ENCODE measurements around the gene STING1.
A peak's percentile ranks its signal among the peaks of the same experiment; 100 is the strongest.
"Not testable (repeated sequence)": the region's sequence is repeated elsewhere in the genome, so short reads cannot be mapped to it uniquely, and the experiment has no call there.

Gene STING1

GRCh38 chr5:139440416-139440815 lies 42.1 kb downstream of the STING1 start:
- not testable (repeated sequence) for H3K9me3 ChIP-seq (ENCODE audit: control insufficient read depth in 1 of 2, low read length in 2 of 2); H3K9ac ChIP-seq (ENCODE audit: low read depth in 1 of 2, low read length in 2 of 2); H3K4me3 ChIP-seq (ENCODE audit: low read depth in 1 of 2, low read length in 2 of 2); H3K36me3 ChIP-seq (ENCODE audit: control insufficient read depth in 1 of 2, insufficient read depth in 2 of 2, low read length in 2 of 2); H3K27ac ChIP-seq (ENCODE audit: low read depth, low read length); H3K27me3 ChIP-seq (ENCODE audit: control insufficient read depth in 1 of 2, insufficient read depth in 2 of 2, low read length in 2 of 2)
- peaks cover 12 to 16% of the 10 kb centered on the region in 2 donors for H3K4me1 ChIP-seq (ENCODE audit: control insufficient read depth in 1 of 2, insufficient read depth in 2 of 2, low read length in 2 of 2)

GRCh38 chr5:139439013-139439903 lies 43.3 kb downstream of the STING1 start, which contains the start of gene DNAJC18:
DNAJC18 (minus strand) TSS chr5:139439525; CDS start chr5:139439445, 80 bp downstream.
- no peaks in the 10 kb centered on the region for H3K27me3 ChIP-seq (ENCODE audit: control insufficient read depth in 1 of 2, insufficient read depth in 2 of 2, low read length in 2 of 2)
- H3K4me3 ChIP-seq (ENCODE audit: low read depth in 1 of 2, low read length in 2 of 2) = peak within 1 kb of the TSS; percentile 83 to 93
- peaks cover 12 to 16% of the 10 kb centered on the region in 2 donors for H3K4me1 ChIP-seq (ENCODE audit: control insufficient read depth in 1 of 2, insufficient read depth in 2 of 2, low read length in 2 of 2)
- no peaks in the 10 kb centered on the region for H3K36me3 ChIP-seq (ENCODE audit: control insufficient read depth in 1 of 2, insufficient read depth in 2 of 2, low read length in 2 of 2)
- H3K9me3 ChIP-seq (ENCODE audit: control insufficient read depth in 1 of 2, low read length in 2 of 2) = no peaks in the 10 kb centered on the region
- H3K27ac ChIP-seq (ENCODE audit: low read depth, low read length) = peak within 1 kb of the TSS; percentile 97
- H3K9ac ChIP-seq (ENCODE audit: low read depth in 1 of 2, low read length in 2 of 2) = peak within 1 kb of the TSS; percentile 88

- H3K27ac ChIP-seq (ENCODE audit: low read depth, low read length) = no peak overlapping the region
These were observed 43.9 kb downstream of the STING1 start for GRCh38 chr5:139438707-139439012.

GRCh38 chr5:139435676-139436075 lies 46.9 kb downstream of the STING1 start:
- no peak overlapping the region for H3K4me3 ChIP-seq (ENCODE audit: low read depth in 1 of 2, low read length in 2 of 2)
- H3K27ac ChIP-seq (ENCODE audit: low read depth, low read length) = no peak overlapping the region
- no peaks in the 10 kb centered on the region for H3K27me3 ChIP-seq (ENCODE audit: control insufficient read depth in 1 of 2, insufficient read depth in 2 of 2, low read length in 2 of 2)
- H3K4me1 ChIP-seq (ENCODE audit: control insufficient read depth in 1 of 2, insufficient read depth in 2 of 2, low read length in 2 of 2) = peaks cover 12 to 16% of the 10 kb centered on the region in 2 donors
- H3K9me3 ChIP-seq (ENCODE audit: control insufficient read depth in 1 of 2, low read length in 2 of 2) = no peaks in the 10 kb centered on the region
- H3K9ac ChIP-seq (ENCODE audit: low read depth in 1 of 2, low read length in 2 of 2) = no peak overlapping the region
- H3K36me3 ChIP-seq (ENCODE audit: control insufficient read depth in 1 of 2, insufficient read depth in 2 of 2, low read length in 2 of 2) = no peaks in the 10 kb centered on the region

More at GRCh38 chr5:139438707-139439012, 43.9 kb downstream of the STING1 start:
- H3K36me3 ChIP-seq (ENCODE audit: control insufficient read depth in 1 of 2, insufficient read depth in 2 of 2, low read length in 2 of 2) = no peaks in the 10 kb centered on the region
- peaks cover 12 to 16% of the 10 kb centered on the region in 2 donors for H3K4me1 ChIP-seq (ENCODE audit: control insufficient read depth in 1 of 2, insufficient read depth in 2 of 2, low read length in 2 of 2)
- peak overlapping the region in 1 of 2 donors; percentile 88 for H3K9ac ChIP-seq (ENCODE audit: low read depth in 1 of 2, low read length in 2 of 2)
- H3K9me3 ChIP-seq (ENCODE audit: control insufficient read depth in 1 of 2, low read length in 2 of 2) = no peaks in the 10 kb centered on the region
- peak overlapping the region; percentile 83 to 93 for H3K4me3 ChIP-seq (ENCODE audit: low read depth in 1 of 2, low read length in 2 of 2)
- no peaks in the 10 kb centered on the region for H3K27me3 ChIP-seq (ENCODE audit: control insufficient read depth in 1 of 2, insufficient read depth in 2 of 2, low read length in 2 of 2)

GRCh38 chr5:139431706-139432105 lies 50.9 kb downstream of the STING1 start:
- Histone ChIP-seq H3K4me3 (ENCODE audit: low read depth in 1 of 2, low read length in 2 of 2) (no peak overlapping the region), H3K9me3 (ENCODE audit: control insufficient read depth in 1 of 2, low read length in 2 of 2) (no peaks in the 10 kb centered on the region), H3K9ac (ENCODE audit: low read depth in 1 of 2, low read length in 2 of 2) (no peak overlapping the region), H3K27ac (ENCODE audit: low read depth, low read length) (no peak overlapping the region), H3K27me3 (ENCODE audit: control insufficient read depth in 1 of 2, insufficient read depth in 2 of 2, low read length in 2 of 2) (no peaks in the 10 kb centered on the region), H3K36me3 (ENCODE audit: control insufficient read depth in 1 of 2, insufficient read depth in 2 of 2, low read length in 2 of 2) (no peaks in the 10 kb centered on the region), H3K4me1 (ENCODE audit: control insufficient read depth in 1 of 2, insufficient read depth in 2 of 2, low read length in 2 of 2) (no peaks in the 10 kb centered on the region)

- H3K4me1 ChIP-seq (ENCODE audit: control insufficient read depth in 1 of 2, insufficient read depth in 2 of 2, low read length in 2 of 2) = no peaks in the 10 kb centered on the region
- no peak overlapping the region for H3K4me3 ChIP-seq (ENCODE audit: low read depth in 1 of 2, low read length in 2 of 2)
- H3K27me3 ChIP-seq (ENCODE audit: control insufficient read depth in 1 of 2, insufficient read depth in 2 of 2, low read length in 2 of 2) = no peaks in the 10 kb centered on the region
- no peaks in the 10 kb centered on the region for H3K36me3 ChIP-seq (ENCODE audit: control insufficient read depth in 1 of 2, insufficient read depth in 2 of 2, low read length in 2 of 2)
- H3K27ac ChIP-seq (ENCODE audit: low read depth, low read length) = no peak overlapping the region
- no peaks in the 10 kb centered on the region for H3K9me3 ChIP-seq (ENCODE audit: control insufficient read depth in 1 of 2, low read length in 2 of 2)
- H3K9ac ChIP-seq (ENCODE audit: low read depth in 1 of 2, low read length in 2 of 2) = no peak overlapping the region
These were observed 52.5 kb downstream of the STING1 start for GRCh38 chr5:139430015-139430414.

GRCh38 chr5:139426203-139426885 lies 56.2 kb downstream of the STING1 start:
- H3K36me3 ChIP-seq (ENCODE audit: control insufficient read depth in 1 of 2, insufficient read depth in 2 of 2, low read length in 2 of 2) = peaks cover 0 to 4% of the 10 kb centered on the region in 2 donors
- no peaks in the 10 kb centered on the region for H3K4me1 ChIP-seq (ENCODE audit: control insufficient read depth in 1 of 2, insufficient read depth in 2 of 2, low read length in 2 of 2)
- H3K4me3 ChIP-seq (ENCODE audit: low read depth in 1 of 2, low read length in 2 of 2) = no peak overlapping the region
- H3K27me3 ChIP-seq (ENCODE audit: control insufficient read depth in 1 of 2, insufficient read depth in 2 of 2, low read length in 2 of 2) = no peaks in the 10 kb centered on the region
- no peak overlapping the region for H3K9ac ChIP-seq (ENCODE audit: low read depth in 1 of 2, low read length in 2 of 2)
- no peaks in the 10 kb centered on the region for H3K9me3 ChIP-seq (ENCODE audit: control insufficient read depth in 1 of 2, low read length in 2 of 2)
- H3K27ac ChIP-seq (ENCODE audit: low read depth, low read length) = no peak overlapping the region
